HL-60 (cell line): ENCODE measurements around the gene PRRC2B.
A peak's percentile ranks its signal among the peaks of the same experiment; 100 is the strongest.

Experiments
- DNase-seq, 2 experiments: peaks; one replicate each; pipeline ENCODE4 v3.0.0-alpha.2; 2010 to 2020; ENCODE audit warnings: low read depth in 1 of 2, low spot score in 1 of 2
- H3K27ac ChIP-seq: fragments of 250-450 bp; sonication (Bioruptor Pico); replicated peaks from 2 replicates; pipeline ENCODE4 v1.5.1; 2020; ENCODE audit warnings: mild to moderate bottlenecking, moderate library complexity
- H3K27me3 ChIP-seq: fragments of 250-450 bp; sonication (Bioruptor Pico); 2 replicates; pipeline ENCODE4 v1.5.1; 2021; ENCODE audit warnings: mild to moderate bottlenecking, moderate library complexity; ENCODE audit not compliant: insufficient read depth, poor library complexity, severe bottlenecking
- H3K4me3 ChIP-seq: replicated peaks from 2 replicates; pipeline ENCODE4 v1.5.1; 2011; ENCODE audit warnings: mild to moderate bottlenecking, control low read depth, low read length; ENCODE audit not compliant: insufficient read depth
- GABPA ChIP-seq: IDR thresholded peaks from 2 replicates; pipeline ENCODE4 v1.6.1; 2012; ENCODE audit warnings: low read depth
- POLR2AphosphoS5 ChIP-seq: IDR thresholded peaks from 2 replicates; pipeline ENCODE4 v1.6.1; 2012; ENCODE audit warnings: low read depth
- REST ChIP-seq: IDR thresholded peaks from 2 replicates; pipeline ENCODE4 v1.6.1; 2012; ENCODE audit warnings: low read depth; ENCODE audit not compliant: insufficient replicate concordance
- SPI1 ChIP-seq: IDR thresholded peaks from 2 replicates; pipeline ENCODE4 v1.6.1; 2012; ENCODE audit warnings: low read depth, mild to moderate bottlenecking, borderline replicate concordance
- TF ChIP-seq, protein P1 (sequence below): IDR thresholded peaks from one replicate; pipeline ENCODE4 v1.5.1; 2011; ENCODE audit warnings: low read length, control low read depth, inconsistent platforms; ENCODE audit not compliant: insufficient read depth

The PRRC2B gene

DNA sequence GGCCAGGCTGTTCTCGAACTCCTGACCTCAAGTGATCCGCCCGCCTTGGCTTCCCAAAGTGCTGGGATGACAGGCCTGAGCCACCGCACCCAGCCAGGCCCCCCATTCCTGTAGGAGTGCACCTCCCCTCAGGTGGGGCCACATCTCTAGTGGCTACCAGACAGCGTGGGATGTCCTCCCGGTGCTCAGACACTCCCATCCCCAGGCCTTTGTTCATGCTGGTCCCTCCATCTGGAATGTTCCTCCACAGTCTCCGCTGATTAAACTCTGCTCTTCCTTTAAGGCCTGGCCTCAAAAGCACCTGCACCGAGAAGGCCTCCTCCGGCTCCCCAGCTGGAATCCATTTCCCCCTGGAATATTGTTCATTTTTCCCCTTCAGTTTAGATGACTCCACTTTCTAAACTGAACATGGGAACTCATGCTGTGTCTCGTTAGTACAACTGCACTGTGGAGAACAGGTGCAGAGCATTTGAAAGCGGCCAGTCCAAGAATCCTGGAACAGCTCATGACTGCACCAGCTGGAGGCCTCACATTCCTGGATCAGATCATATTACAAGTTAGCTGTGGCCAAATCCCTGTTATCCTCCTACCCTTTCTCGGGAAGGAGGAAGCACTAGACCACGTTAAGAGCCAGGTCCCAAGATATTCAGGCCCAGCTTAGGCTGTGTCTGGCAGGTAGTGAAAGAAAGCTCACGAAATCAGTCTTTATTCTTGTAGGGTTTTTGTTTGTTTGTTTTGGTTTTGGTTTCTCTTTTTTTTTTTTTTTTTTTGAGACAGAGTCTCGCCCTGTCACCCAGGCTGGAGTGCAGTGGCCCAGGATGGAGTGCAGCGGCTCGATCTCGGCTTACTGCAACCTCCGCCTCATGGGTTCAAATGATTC, 10.8 kb upstream of the PRRC2B start:
- no peak for DNase-seq
- Histone ChIP-seq H3K27me3 (no peaks in the 10 kb centered on the region), H3K27ac (no peak overlapping the region), H3K4me3 (no peak overlapping the region)
- TF ChIP-seq SPI1 (no peak), GABPA (no peak), POLR2AphosphoS5 (no peak), REST (no peak)
- TF ChIP-seq, protein P1, sequence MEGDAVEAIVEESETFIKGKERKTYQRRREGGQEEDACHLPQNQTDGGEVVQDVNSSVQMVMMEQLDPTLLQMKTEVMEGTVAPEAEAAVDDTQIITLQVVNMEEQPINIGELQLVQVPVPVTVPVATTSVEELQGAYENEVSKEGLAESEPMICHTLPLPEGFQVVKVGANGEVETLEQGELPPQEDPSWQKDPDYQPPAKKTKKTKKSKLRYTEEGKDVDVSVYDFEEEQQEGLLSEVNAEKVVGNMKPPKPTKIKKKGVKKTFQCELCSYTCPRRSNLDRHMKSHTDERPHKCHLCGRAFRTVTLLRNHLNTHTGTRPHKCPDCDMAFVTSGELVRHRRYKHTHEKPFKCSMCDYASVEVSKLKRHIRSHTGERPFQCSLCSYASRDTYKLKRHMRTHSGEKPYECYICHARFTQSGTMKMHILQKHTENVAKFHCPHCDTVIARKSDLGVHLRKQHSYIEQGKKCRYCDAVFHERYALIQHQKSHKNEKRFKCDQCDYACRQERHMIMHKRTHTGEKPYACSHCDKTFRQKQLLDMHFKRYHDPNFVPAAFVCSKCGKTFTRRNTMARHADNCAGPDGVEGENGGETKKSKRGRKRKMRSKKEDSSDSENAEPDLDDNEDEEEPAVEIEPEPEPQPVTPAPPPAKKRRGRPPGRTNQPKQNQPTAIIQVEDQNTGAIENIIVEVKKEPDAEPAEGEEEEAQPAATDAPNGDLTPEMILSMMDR = no peak

DNA sequence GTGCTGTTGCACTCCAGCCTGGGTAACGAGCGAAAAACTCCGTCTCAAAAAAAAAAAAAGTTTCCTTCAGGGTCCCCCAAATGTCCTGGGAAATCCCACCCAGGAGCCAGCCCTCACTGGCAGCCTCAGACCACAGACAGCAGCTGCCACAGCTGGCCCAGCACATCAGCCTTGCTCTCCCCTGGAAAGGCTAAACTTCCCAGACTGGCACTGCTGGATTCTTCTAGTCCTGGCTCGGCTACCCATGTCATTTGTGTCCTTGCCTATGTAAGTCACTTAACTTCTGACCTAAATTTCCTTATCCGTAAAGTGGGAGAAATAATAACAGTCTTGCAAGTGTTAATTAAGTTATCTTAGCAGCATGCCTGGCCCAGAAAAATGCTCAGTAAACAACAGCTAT, 8.6 kb upstream of the PRRC2B start:
- TF ChIP-seq POLR2AphosphoS5 (no peak), REST (no peak), SPI1 (no peak), GABPA (no peak)
- TF ChIP-seq, protein P1 = no peak
- Histone ChIP-seq H3K4me3 (no peak overlapping the region), H3K27ac (no peak overlapping the region), H3K27me3 (no peaks in the 10 kb centered on the region)
- DNase-seq = no peak

- Histone ChIP-seq H3K27ac (no peak overlapping the region), H3K27me3 (no peaks in the 10 kb centered on the region), H3K4me3 (no peak overlapping the region)
- TF ChIP-seq POLR2AphosphoS5 (no peak), REST (no peak), SPI1 (no peak), GABPA (no peak)
- TF ChIP-seq, protein P1 = no peak
- peak in 1 of 2 experiments; percentile 36 for DNase-seq
Observed at GRCh38 chr9:131386281-131386680, 7.6 kb upstream of the PRRC2B start.
